ENCODE measurements around the gene NECTIN1.
A peak's percentile ranks its signal among the peaks of the same experiment; 100 is the strongest.

The NECTIN1 gene

DNA sequence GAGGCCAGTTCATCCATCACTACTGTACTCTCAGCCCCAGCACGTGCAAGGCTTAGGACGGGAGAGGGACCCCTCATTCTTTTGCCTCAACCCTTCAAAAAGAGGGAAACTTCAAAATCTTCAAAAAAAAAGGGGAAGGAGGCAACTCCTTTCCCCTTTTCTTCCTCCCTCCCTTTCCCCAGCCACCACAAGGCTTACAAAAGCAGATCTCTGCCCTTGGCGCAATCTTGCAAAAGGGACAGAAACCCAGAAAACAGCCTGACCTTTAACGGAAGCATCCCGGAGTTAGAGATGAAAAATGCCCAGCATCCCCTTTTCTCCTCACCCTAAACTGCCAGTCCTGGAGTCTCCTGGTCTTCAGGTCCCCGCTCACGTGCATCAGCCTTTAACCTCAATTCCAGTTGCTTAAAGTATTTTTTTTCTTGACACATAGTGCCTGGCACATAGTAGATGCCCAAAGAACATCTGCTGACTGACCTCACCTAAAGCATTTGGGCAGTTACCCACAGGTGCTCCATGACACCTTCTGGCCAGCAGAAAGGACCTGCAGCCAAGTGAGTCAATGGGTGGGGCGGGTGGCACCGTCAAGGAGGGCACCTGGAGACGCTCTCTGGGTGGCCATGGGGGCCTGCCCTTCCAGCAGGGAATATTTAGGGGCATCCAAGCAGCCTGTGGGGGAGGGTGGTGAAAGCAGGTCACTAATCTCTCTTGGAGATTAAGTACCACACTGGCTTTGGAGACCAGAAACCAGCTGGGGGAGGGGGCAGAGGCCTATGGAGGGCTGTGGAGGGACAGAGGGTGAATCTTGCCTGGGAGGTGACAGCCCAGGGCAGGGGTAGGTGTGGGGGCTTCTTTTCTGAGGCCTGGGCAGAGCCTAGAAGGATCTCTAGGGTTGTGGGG, 16.3 kb downstream of the NECTIN1 start:
- no peak for DNase-seq (ENCODE audit: low read depth)

DNA sequence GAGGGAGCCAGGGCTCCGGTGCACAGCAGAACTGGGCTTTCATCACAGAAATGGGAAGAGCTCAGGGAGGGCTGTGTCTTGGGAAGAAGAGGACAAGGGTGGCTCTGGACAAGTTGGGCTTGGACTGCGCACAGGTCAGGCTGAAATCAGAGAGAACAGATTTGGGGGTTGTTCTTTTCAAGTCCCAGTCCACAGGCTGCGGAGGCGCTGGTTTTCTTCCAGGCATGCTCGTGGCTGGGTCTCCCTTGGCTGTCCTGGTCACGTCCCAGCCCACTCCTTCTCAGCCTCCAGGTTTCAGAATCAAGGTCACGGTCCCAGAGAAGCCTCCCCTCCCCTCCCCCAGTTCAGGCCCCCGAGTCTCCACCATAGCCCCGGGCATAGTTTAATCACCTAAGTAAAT, 17.0 kb downstream of the NECTIN1 start:
- DNase-seq (ENCODE audit: low read depth) = no peak

DNA sequence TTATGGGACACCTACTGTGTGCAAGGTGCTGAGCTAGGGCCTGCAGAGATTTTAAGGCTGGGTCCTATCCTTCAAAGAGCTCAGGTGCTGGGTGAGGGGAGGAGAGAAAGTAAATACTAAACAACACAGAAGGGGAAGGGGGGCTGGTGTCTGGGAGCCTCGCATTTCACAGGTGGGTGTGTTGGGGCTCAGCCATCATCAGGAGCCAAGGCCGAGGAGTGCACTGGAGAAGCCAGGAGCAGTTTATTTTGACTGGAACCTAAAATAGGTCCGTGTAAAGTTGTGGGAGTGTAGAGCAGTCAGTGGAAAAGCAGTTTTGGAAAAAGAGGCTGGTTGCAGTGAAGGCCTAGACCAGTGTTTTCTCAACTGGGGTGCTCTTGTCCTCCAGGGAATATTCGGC, 17.5 kb downstream of the NECTIN1 start:
- no peak for DNase-seq (ENCODE audit: low read depth)

DNA sequence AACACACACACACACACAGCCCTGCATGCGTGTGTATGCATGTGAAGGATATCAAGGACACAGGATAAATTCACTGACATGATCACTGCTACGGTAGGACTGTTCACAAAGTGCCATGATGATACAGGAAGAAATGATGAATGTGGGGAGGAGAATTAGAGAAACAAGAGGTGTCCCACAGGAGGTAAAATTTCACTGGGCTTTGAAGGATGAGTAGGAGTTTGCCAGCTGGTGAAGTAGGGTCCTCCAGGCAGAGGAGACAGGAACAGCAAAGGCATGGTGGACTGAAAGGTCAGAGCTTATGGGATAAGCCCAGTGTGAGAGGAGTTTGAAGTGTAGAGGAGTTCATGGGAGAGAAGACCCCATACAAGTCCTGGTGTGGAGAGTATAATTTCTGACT, 18.6 kb downstream of the NECTIN1 start:
- DNase-seq (ENCODE audit: low read depth) = no peak

DNA sequence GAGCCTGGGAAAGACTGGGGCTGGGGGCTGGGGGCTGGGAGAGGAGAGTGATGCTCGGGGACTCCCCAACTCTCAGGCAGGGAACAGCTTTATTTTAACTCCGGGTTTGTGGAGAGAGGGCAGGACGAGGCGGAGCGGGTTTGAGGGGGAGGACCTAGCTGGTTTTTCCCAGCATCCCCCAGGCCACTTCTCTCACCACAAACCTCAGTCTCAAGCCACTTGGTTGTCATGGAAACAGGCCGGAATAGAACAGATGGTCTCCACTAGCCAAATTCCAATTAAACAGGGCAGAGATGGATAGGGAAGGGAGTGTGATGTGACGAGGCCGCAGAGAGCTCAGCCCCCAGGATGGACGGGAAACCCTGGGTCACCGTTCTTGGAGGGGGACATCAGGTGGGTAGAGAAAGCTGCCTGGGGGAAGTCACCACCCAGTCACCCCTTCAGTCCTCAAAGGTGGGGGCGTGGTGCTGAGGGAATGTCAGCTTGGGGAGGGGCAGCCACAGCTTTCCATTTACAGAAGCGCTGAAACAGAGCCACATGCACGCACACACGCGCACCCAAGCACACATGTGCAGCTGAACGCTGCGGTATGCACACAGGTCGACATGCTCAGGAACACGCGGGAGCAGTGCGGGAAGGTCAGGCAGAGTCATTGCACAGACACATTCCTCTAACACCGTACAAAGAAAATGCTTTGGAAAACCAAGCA, 19.2 kb downstream of the NECTIN1 start:
- DNase-seq (ENCODE audit: low read depth) = peak; percentile 36

DNA sequence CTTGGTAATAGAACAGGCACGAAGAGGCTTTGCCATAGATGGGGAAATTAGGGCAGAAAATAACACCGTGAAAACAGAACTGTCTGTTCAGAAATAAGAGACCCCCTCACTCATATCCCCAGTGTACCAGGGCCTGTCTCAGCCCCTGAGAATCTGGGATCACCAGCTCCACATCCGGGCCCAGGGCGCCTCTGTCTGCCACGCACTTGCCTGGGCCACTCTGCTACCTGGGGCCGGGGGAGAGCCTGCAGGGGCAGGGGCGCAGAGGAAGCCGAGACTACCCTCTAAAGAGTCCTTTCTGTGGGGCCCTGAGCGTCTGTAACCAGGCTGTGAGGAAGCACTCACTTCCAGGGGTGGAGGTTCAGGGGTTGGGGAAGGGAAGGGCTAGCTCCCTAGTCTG, 19.8 kb downstream of the NECTIN1 start:
- no peak for DNase-seq (ENCODE audit: low read depth)

DNA sequence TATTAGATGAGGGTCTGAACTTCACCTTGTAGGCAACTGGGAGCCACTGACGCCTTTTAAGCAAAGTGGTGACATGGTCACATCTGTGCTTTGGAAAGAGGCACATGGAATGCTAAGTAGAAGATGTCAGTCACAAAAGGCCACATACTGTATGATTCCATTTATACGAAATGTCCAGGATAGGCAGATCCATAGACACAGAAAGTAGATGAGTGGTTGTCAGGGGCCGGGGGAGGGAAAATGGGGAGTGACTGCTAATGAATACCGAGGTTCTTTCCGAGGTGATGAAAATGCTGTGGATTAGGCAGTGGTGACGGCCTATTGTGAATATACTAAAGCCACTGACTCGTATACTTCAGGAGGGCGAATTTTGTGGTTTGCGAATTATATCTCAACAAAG, 20.6 kb downstream of the NECTIN1 start:
- no peak for DNase-seq (ENCODE audit: low read depth)

DNA sequence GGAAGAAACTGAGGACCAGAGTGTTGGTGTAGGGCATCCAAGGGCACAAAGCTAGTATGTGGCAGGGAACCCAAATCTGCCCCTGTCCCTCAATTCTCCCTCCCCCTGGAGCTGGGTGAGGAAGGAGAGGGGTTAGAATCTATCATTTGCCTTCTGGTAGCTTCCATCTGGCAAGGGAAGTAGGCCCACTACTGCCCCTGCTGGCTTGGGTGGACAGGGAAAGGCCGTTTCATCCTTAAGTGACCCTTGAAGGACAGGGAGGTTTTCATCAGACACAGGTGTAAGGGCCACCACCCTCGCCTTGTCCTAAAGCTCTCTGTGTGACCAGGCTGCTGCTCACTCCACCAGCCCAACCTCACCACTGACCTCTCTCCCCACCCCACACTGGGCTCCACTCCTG, 22.1 kb downstream of the NECTIN1 start:
- DNase-seq (ENCODE audit: low read depth) = no peak

DNA sequence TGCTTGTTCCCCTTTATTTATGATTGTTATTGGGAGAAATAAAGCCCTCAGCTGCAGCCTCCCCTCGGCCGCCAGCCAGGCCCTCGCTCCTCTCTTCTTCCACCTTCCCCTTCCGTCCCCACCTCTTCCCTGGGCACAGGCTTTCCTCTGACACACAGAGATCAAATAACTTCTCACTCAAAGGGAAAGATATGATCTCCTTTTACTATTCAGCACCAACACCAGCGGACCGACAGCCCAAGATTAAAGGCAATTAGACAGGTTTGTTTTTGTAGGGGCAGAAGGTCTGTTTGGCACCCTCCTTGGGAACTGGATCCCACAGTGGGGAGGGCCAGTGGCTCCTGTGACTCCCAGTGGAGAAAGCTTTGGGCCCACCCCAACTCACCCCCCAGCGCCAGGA, 23.0 kb downstream of the NECTIN1 start:
- DNase-seq (ENCODE audit: low read depth) = no peak

DNA sequence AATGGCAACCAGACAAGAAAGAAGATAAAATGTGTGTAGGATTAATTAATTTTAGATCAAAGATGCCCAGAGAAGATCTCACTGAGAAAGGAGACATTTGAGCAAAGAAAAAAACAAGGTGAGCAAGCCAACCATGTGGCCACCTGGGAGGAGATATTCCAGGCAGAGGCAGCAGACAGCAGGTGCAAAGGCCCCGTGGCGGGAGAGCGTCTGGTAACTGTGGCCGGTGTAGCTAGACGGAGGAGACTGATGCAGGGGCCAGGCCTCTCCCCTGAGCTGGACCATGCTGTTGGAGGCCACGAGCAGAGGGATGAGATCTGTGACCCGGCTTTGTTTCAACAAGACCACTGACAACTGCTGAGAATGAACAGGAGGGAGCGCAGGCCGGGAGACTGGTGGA, 23.6 kb downstream of the NECTIN1 start:
- no peak for DNase-seq (ENCODE audit: low read depth)

DNA sequence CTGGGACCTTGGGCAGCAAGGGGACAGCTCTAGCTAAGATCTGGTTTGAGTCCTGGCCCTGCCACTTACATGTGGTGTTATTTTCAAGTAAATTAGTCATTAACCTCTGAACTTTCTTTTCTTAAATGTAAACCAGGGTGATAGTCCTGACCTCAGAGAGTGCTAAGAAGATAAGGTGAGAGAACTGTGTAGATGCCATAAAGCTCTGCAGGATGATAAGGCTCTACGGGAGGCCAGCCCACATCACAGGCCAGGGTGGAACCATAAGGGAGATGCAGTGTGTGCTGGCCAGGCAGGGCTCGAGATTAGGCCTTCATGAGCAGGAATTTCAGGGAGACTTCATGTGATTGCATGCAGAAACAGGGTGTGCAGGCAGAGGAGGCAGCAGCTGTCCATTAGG, 24.2 kb downstream of the NECTIN1 start:
- no peak for DNase-seq (ENCODE audit: low read depth)

DNA sequence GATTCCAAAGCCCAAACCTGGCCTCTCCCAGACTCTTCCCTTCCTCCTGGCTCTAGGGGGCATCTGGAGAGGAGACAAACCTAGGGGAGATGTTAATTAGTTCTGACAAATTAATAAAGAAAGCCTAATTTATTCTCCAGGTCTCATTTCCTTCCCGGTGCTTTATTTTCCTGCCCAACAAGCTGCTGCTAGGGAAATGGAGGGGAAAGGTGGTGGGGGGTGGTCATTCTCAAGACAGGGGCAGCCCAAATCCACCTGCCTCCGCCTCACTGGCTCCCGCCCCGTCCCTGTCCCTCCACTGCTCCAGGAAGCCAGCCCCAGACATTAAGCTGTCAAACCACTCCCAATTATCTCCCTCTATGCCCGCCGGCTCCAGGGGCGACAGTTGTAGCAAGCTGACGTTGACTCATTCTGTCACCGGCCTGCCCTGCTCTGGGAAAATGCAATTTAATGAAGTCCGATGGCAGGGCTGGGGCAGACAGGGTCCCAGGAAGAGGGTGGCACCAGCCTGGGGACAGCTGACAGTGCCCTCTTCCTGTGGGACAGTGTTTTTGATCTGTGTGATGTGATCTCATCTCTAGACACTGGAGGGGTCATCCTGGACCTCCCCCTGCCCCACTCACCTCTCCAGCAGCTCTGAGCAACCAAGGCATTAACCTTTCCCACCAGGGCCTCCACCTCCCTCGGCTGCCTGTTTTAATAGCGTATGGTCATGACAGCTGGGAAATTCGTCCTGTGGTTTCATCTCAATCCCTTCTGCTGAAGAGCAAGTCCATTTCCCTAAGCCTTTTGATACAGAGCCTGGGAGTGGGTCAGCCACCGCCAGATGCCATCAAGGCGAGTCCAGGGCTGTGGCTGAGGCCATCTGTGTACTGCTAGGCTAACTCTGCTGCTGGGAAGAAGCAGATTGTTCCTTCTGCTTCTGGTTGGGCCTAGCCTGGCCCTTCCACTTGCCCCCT, 27.1 kb downstream of the NECTIN1 start:
- peak; percentile 2 for DNase-seq (ENCODE audit: low read depth)

DNA sequence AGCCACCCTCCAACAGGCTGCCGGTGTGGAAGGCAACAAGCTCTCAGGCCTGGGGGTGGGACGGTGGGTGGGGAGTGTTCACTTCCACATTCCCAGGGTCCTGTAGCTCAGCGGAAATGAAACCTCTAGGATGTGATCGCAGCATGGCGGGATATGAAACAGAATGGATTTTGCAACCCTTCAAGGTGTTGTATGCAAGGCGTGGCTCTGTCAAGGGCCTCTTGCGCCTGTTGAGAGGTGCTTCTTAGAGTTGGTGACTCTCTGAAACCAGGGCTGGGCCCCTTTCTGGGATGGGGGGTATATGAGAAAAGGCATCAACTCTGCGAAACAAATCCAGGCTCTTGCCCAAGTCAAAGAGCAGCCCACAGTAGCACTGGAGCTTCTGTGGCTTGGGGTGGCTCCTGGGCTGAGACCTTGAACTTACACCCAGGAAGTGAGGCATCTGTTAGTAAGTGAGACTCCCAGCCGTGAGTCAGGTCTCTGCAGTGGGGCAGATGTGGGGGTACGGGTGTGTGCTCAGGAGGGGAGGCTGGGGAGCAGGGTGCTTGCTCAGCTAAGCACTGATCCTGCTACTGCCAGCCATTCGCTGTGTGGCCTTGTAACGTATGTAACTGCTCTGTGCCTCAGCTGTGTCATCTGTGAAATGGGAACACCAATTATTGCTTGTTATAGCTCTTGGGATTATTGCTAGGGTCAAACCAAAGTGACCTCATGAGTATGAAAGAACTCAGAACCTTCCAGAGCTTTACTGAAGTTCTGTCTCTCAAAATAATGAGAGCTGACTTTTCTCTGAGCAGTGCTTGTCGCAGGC, 28.3 kb downstream of the NECTIN1 start:
- no peak for DNase-seq (ENCODE audit: low read depth)

DNA sequence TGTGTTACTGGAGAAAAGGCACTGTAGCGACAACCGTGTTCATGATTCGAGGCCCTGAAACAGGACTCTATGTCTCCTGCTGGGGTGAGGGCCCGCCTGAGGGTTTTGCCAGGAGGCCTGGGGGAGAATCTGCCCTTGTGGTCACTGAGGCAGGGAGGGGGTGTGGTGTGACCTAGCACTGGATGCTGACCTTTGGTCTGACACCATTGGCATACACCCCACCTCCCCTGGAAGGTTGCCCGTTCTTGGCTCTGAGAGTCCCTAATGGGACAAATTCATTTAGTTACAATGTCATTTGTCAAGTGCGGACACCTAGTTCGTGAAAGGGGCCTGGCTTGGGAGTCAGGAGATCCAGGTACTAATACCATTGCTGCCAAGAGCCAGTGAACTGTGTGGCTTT, 29.0 kb downstream of the NECTIN1 start:
- no peak for DNase-seq (ENCODE audit: low read depth)

DNA sequence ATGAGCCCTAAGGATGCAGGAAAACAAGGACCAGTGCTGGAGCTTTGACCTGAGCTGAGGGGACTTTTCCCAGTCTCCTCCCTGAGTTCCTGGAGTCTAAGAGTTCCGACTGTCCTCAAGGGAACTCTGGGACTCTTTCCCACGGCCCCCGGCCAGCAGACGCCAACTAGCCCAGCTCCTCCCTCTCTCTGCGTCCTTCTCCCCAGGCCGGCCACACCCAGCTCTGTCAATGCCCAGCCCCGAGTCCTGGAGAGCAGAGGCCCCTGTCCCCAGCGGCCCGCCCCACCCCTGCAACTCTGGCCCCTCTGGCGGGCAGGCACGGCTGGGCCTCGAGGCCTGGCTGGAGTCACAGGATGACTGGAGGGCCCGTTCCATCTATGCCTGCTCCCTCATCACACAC, 29.8 kb downstream of the NECTIN1 start:
- DNase-seq (ENCODE audit: low read depth) = no peak

DNA sequence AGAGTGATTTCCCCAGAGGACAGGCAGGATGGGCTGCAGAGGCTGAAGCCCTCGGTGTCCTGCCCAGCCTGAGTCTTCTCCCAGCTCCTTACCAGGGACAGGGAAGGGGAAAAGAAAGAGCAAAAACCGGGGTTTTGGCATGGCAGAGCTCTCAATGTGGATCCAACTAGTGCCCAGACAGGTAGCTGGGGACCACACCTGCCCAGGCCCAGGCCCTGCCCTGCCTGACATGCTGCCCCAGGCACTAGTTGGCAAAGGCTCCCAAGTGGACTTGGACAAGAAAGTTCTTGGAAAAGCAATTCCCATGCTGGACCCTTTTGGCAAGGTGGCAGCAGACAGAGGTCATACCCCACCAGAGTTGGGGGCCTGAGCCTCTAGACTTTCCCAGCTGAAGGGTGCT, 31.1 kb downstream of the NECTIN1 start:
- DNase-seq (ENCODE audit: low read depth) = no peak

DNA sequence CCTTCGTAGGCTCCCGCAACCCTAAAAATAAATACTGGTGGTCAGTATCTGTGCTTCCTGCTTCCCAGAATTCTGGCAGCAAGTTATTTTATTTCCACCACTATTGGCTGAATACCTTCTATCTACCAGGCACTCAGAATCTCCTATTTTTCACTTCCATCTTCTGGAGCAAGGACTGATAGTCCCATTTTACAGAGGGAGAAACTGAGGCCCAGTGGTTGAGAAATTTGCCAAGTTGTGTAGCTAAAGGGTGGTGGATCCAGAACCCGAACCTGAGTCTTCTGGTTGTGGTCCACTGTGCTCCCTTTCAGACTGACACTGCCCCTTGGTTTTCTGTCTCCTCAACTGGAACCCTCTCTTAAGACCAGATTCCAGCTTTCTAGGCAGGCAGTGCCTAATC, 31.6 kb downstream of the NECTIN1 start:
- no peak for DNase-seq (ENCODE audit: low read depth)

DNA sequence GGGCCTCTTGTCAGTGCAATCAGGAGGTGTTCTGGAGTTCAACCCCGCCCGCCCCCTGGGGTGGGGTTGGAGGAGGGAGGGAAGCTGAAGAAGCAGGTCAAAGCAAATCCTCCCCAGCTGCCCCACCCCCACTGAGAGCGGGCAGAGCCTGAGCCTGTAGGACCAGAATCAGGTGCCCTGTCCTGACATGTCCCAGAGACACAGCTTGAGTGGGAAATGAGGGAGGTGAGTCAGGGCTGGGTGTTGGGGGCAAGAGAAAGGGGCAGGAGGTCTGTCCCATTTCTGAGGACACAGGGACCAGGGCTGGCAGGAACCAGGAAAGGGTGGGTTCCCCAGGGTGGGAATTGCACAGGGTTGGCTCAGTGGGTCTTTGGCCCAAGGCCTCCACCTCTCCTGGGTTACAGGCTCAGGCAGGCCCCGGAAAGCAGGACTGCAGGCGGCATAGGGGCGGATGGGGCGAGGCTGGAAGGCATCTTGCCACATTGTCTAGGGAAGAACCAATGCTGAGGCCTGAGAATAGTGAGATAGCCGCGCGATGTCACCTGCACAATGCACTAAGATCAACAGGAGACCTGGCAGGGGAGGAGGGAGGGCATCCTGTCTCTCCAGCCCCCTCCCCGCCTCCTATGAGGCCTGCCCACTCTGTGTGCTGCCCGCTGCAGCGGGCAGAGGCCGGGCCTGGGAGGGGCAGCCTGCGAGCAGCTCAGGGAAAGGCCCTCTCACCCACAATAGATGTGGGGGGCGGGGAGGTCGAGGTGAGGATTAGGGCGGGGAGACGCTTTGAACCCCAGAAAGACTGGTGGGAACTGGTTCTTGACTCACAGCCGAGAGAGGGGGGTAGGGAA, 32.4 kb downstream of the NECTIN1 start:
- no peak for DNase-seq (ENCODE audit: low read depth)

DNA sequence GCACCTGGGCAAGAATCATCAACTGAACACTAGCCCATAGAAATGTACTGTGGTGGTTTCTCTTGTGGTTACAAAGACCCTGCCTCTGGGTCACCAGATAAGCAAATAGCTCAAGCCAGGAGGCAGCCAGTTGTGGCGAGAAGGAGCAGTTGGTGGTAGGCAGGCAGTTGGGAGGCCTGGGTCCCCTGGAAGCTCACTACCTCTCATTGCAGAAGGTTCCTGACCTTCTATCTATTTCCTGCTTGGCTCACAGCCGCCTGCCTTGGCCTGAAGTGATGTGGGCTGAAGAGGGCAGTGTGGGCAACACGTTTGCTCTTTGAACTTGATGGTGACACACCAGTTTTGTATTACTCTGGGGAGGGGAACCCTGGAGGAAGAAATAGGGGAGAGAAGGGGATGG, 34.7 kb downstream of the NECTIN1 start:
- DNase-seq (ENCODE audit: low read depth) = no peak

DNA sequence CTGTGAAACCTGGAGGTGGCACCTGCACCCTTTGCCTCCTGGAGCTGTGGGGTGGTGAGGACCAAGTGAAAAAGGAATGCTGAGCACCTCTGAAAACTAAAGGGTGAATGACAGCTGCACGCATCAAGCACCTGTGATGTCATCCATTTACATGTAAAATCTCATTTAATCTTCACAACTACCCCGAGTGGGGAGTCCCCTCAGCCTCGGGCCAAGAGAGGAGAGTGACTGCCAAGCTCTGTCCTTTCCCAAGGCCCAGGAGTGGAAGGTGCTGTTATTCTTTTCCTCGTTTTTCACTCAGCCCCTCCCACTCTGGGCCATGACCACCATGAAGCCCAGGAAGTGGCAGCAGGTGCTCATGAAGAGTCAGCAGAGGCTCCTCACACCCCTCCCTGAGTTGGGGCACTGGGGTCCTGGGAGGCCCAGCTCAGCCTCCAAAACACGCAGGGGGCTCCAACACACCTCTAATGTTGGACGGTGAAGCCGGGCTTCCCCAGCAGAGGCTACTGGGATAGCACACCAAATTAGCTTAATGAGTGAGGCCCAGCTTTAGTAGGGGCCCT, 35.7 kb downstream of the NECTIN1 start:
- no peak for DNase-seq (ENCODE audit: low read depth)

DNA sequence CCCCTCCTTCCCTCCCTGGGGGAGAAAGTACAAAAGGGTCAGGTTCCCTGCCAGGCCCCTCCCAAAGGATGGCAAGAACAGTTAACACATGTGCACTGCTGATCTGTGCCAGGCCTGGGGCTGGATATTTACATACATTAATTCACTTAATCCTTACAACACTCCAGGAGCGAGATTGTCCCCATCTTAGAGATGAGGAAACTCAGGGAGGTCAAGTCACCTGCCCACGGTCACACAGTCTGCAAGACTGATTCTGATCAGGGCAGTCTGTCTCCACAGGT, 36.5 kb downstream of the NECTIN1 start:
- no peak for DNase-seq (ENCODE audit: low read depth)
